D721Med (cell line): ENCODE data around the gene MAGEA11.
"Not testable (repeated sequence)": the region's sequence is repeated elsewhere in the genome, so short reads cannot be mapped to it uniquely, and the experiment has no call there.

Source experiments
- DNase-seq: peaks from one replicate; pipeline ENCODE4 v3.0.0; 2011; ENCODE audit warnings: low spot score; ENCODE audit not compliant: insufficient read length
- FAIRE-seq: peaks from 2 replicates; lab custom pipeline; 2011; peaks lifted over from hg19 to GRCh38; lab: Jason Lieb, UNC
- TF ChIP-seq, protein P1 (sequence below): IDR thresholded peaks from 2 replicates; pipeline ENCODE4 v1.5.1; 2012; ENCODE audit warnings: mild to moderate bottlenecking, control low read depth; ENCODE audit not compliant: insufficient read depth; ENCODE audit errors: missing control alignments

The MAGEA11 gene

GRCh38 chrX:149760965-149761364, 49.1 kb downstream of the MAGEA11 start:
- TF ChIP-seq, protein P1, sequence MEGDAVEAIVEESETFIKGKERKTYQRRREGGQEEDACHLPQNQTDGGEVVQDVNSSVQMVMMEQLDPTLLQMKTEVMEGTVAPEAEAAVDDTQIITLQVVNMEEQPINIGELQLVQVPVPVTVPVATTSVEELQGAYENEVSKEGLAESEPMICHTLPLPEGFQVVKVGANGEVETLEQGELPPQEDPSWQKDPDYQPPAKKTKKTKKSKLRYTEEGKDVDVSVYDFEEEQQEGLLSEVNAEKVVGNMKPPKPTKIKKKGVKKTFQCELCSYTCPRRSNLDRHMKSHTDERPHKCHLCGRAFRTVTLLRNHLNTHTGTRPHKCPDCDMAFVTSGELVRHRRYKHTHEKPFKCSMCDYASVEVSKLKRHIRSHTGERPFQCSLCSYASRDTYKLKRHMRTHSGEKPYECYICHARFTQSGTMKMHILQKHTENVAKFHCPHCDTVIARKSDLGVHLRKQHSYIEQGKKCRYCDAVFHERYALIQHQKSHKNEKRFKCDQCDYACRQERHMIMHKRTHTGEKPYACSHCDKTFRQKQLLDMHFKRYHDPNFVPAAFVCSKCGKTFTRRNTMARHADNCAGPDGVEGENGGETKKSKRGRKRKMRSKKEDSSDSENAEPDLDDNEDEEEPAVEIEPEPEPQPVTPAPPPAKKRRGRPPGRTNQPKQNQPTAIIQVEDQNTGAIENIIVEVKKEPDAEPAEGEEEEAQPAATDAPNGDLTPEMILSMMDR = no peak
- FAIRE-seq = no peak
- DNase-seq = no peak

DNA sequence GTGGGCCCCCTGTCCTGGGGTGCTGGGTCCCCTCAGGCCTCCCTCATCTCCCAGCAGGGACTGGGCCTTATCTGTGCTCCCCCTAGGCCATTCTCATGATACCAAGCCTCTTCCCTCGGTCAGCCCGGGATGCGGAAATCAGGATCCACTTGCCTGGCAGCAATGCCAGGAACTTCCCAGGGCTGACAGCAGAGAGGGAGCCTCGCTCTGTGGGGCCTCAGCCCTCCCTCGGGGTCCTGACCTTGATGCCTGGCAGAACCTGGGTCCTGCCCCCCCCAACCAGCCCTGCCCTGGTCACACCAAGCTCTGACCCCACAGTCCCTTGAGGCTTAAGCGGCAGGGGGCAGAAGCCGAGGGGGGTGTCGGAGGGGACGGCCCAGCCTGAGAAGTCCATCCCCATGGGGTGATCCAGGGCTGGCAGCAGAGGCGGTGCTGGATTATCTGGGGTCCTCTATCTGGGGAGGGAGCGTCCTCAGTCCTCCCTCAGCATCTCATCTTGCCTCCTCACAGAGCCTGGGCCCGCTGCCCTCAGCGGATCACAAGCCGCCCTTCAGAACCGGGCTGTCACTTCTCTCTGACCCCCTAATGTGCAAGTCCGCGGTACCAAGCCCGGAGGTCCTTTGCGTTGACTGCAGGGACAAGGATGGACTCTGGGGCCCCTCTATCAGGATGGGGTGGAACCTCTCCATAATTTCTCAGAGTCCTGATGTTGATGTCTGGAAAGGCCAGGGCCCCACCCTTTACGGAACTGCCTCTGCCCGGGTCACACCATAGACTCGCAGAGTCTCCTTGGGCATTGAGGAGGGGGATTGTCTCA, 50.2 kb downstream of the MAGEA11 start:
- not testable (repeated sequence) for DNase-seq, FAIRE-seq

DNA sequence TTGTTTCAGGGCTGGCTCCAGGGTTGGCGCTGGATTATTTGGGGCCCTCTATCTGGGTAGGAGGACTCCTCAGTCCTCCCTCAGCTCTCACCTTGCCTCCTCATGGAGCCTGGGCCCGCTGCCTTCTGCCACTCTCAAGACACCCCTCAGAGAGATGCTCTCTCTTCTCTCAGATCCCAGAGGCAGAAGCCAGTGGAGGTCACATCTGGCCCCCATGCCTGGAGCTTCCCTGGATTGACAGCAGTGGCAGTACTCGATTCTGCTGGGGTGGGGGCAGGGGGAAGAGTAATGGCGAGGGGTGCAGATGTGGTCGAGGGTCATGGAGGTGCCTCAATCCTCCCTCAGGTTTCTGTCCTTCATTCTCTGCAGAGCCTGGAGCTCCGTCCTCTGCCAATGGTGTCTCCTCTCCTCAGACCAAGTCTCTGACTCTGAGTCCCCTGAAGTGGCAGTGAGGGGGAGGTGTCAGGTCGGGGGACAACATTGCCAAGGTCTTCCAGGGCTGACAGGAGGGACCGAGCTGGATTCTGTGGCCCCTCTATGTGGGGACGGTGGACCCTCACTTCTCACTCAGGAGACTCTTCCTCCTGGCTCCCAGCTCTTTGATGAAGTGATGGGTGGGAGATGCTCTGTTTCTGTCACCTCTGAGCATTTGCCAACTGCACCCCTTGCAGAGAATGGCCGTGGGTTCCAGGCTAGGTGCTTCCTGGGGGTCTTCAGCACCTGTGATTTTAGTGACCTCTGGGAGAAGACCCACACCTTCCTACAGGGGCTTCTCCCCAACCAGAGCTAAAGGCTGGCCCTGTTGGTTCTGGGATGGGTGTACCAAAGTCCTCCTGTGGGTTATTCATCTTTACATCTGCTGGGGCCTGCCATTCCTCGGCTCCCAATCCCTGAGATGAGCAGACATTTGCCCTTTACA, 51.1 kb downstream of the MAGEA11 start:
- FAIRE-seq (no peak), DNase-seq (no peak)
- TF ChIP-seq, protein P1 = no peak
